MM.1S (cell line): ENCODE data around the gene UBN2.

Experiments used
- DNase-seq: peaks from one replicate; pipeline ENCODE4 v3.0.0-alpha.2; 2015
- H2AFZ ChIP-seq: fragments of 300-600 bp; sonication (generic); 2 replicates; pipeline ENCODE4 v1.6.0; 2016; ENCODE audit warnings: antibody characterized with exemption, low read length
- H3F3A ChIP-seq: fragments of 300-600 bp; sonication (generic); 2 replicates; pipeline ENCODE4 v1.6.1; 2016; ENCODE audit warnings: mild to moderate bottlenecking, antibody characterized with exemption, low read length, moderate library complexity, mixed read lengths; ENCODE audit not compliant: insufficient read depth
- H3K27ac ChIP-seq: fragments of 300-600 bp; sonication (generic); 2 replicates; pipeline ENCODE4 v1.5.1; 2016; ENCODE audit warnings: mild to moderate bottlenecking, low read length
- H3K27me3 ChIP-seq: fragments of 300-600 bp; sonication (generic); replicated peaks from 2 replicates; pipeline ENCODE4 v1.6.0; 2016; ENCODE audit warnings: low read length; ENCODE audit not compliant: insufficient read depth
- H3K36me3 ChIP-seq: fragments of 300-600 bp; sonication (generic); replicated peaks from 2 replicates; pipeline ENCODE4 v1.6.1; 2016; ENCODE audit warnings: mild to moderate bottlenecking, low read length, mixed read lengths; ENCODE audit not compliant: insufficient read depth
- H3K4me1 ChIP-seq: fragments of 300-600 bp; sonication (generic); 2 replicates; pipeline ENCODE4 v1.6.1; 2016; ENCODE audit warnings: low read length, mixed read lengths
- H3K4me2 ChIP-seq: fragments of 300-600 bp; sonication (generic); 2 replicates; pipeline ENCODE4 v1.6.0; 2016; ENCODE audit warnings: low read depth, low read length
- H3K4me3 ChIP-seq: fragments of 300-600 bp; sonication (generic); 2 replicates; pipeline ENCODE4 v1.5.1; 2016; ENCODE audit warnings: low read length, mixed read lengths
- H3K79me2 ChIP-seq: fragments of 300-600 bp; sonication (generic); 2 replicates; pipeline ENCODE4 v1.6.1; 2016; ENCODE audit warnings: mixed run types, low read length, mixed read lengths
- H3K9ac ChIP-seq: fragments of 300-600 bp; sonication (generic); 2 replicates; pipeline ENCODE4 v1.6.1; 2016; ENCODE audit warnings: low read length, mixed read lengths
- H3K9me2 ChIP-seq: fragments of 300-600 bp; sonication (generic); replicated peaks from 2 replicates; pipeline ENCODE4 v1.6.1; 2016; ENCODE audit warnings: mild to moderate bottlenecking, low read length, mixed read lengths; ENCODE audit not compliant: insufficient read depth
- H3K9me3 ChIP-seq: fragments of 300-600 bp; sonication (generic); replicated peaks from 2 replicates; pipeline ENCODE4 v1.6.1; 2016; ENCODE audit warnings: mild to moderate bottlenecking, low read length, mixed read lengths; ENCODE audit not compliant: insufficient read depth
- H4K20me1 ChIP-seq: fragments of 300-600 bp; sonication (generic); 2 replicates; pipeline ENCODE4 v1.6.1; 2016; ENCODE audit warnings: mild to moderate bottlenecking, low read length, moderate library complexity, mixed read lengths; ENCODE audit not compliant: insufficient read depth
- CTCF ChIP-seq: fragments of 300-600 bp; sonication (generic); IDR thresholded peaks from 2 replicates; pipeline ENCODE4 v1.5.1; 2016; ENCODE audit warnings: antibody characterized with exemption, low read length, mixed read lengths
- EZH2 ChIP-seq: fragments of 300-600 bp; sonication (generic); optimal IDR thresholded peaks from 2 replicates; pipeline ENCODE3; 2017; ENCODE audit warnings: low read depth, mild to moderate bottlenecking, antibody characterized with exemption, low read length, mixed read lengths
- EZH2phosphoT487 ChIP-seq: fragments of 300-600 bp; sonication (generic); IDR thresholded peaks from 2 replicates; pipeline ENCODE4 v1.6.1; 2018; ENCODE audit warnings: antibody characterized with exemption, low read length

UBN2 gene

GRCh38 chr7:139230774-139231512 lies at the start of gene UBN2:
Gene UBN2 (plus strand): TSS chr7:139231237. CDS start chr7:139231485, 248 bp downstream.
- Histone ChIP-seq H3K4me1 (peaks cover 10% of the 10 kb centered on the region; the same call in 1 of the 2 replicates), H3K9ac (peak within 1 kb of the TSS; percentile 89), H3F3A (no peaks in the 10 kb centered on the region), H3K79me2 (peaks cover 37% of the 10 kb centered on the region), H3K27me3 (peaks cover 29% of the 10 kb centered on the region), H4K20me1 (no peaks in the 10 kb centered on the region), H3K9me2 (no peaks in the 10 kb centered on the region), H3K36me3 (no peaks in the 10 kb centered on the region), H3K4me2 (peak within 1 kb of the TSS; percentile 91), H3K27ac (peak within 1 kb of the TSS; percentile 61; the same call in 1 of the 2 replicates), H2AFZ (peak within 1 kb of the TSS; percentile 100), H3K4me3 (peak within 1 kb of the TSS; percentile 98), H3K9me3 (no peaks in the 10 kb centered on the region)
- peak; percentile 99 for DNase-seq
- no peak for TF ChIP-seq EZH2
- TF ChIP-seq CTCF = no peak
- no peak for TF ChIP-seq EZH2phosphoT487

- no peak overlapping the region for H3K27ac ChIP-seq
- no peaks in the 10 kb centered on the region for H3K27me3 ChIP-seq
- no peaks in the 10 kb centered on the region for H3K36me3 ChIP-seq
- no peaks in the 10 kb centered on the region for H3K79me2 ChIP-seq
- 0 out of 2 replicates have a peak, but pooled peaks cover 11% of the 10 kb centered on the region for H3F3A ChIP-seq
- no peaks in the 10 kb centered on the region for H3K9me2 ChIP-seq
- H3K9ac ChIP-seq = no peak overlapping the region
- H2AFZ ChIP-seq = no peak overlapping the region
- H3K4me1 ChIP-seq = no peaks in the 10 kb centered on the region
- TF ChIP-seq EZH2 (no peak), CTCF (no peak)
- no peak overlapping the region for H3K4me3 ChIP-seq
- H3K4me2 ChIP-seq = no peak overlapping the region
- no peaks in the 10 kb centered on the region for H3K9me3 ChIP-seq
- H4K20me1 ChIP-seq = no peaks in the 10 kb centered on the region
- no peak for DNase-seq
These were observed 49.6 kb upstream of the UBN2 start for GRCh38 chr7:139181404-139181803.

DNA sequence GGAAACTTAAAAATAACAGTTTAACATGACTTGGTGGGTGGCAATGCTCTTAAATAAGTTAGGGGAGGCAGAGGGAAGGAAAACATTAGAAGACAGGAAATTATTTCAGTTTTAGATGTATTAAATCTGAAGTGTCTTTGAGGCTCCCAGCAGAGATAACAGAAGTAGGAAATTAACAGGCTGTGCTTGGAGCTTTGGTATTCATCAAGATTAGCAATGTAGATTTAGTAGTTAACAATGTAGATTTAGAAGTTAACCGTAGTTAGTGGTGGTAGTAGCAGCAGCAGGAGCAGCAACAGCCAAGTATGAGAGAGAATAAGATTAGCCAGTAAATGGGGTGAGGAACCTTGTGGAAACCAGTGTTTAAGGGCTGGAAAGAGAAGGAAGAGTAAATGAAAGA lies 48.7 kb upstream of the UBN2 start:
- H3K79me2 ChIP-seq = no peaks in the 10 kb centered on the region
- no peak overlapping the region for H2AFZ ChIP-seq
- H3K9me2 ChIP-seq = no peaks in the 10 kb centered on the region
- no peaks in the 10 kb centered on the region for H3K27me3 ChIP-seq
- H3K9me3 ChIP-seq = no peaks in the 10 kb centered on the region
- no peak for DNase-seq
- H3F3A ChIP-seq = 0 out of 2 replicates have a peak, but pooled peaks cover 11% of the 10 kb centered on the region
- TF ChIP-seq EZH2phosphoT487 (no peak), CTCF (no peak), EZH2 (no peak)
- no peak overlapping the region for H3K4me2 ChIP-seq
- H3K36me3 ChIP-seq = no peaks in the 10 kb centered on the region
- no peak overlapping the region for H3K27ac ChIP-seq
- no peak overlapping the region for H3K9ac ChIP-seq
- no peak overlapping the region for H3K4me3 ChIP-seq
- no peaks in the 10 kb centered on the region for H4K20me1 ChIP-seq
- no peaks in the 10 kb centered on the region for H3K4me1 ChIP-seq
